Stimulated activated CD4-positive, alpha-beta T cell treated with anti-CD3 and anti-CD28 coated beads, Interleukin-1b, Interleukin-23, amount 100 ng/mL, for 4 hours (primary cell): ENCODE measurements around the gene SIAH3.

Experiments used
- DNase-seq, 2 donors: peaks; one replicate each; pipeline ENCODE4 v3.0.0-alpha.2; 2020; ENCODE audit warnings: low read depth in 2 of 2

SIAH3 gene

DNA sequence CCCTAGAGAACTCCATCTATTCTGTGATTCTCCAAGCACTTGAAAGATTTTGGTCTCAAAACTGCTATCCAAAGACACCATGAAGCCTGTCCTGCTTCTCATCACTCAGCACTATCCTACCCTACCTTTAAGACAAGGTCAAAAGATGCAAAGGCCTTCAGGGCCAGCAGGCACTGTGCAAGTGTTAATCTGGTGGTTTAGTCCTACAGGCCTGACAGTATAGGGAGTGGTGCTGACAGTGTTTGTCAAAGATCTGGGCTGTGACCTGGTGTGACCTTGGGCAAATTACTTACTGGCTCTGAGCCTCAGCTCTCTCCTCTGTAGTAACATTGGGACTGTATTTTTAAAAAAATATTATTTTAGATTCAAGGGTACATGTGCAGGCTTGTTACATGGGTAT is 28.0 kb downstream of the SIAH3 start:
- DNase-seq, result no peak

GRCh38 chr13:45821811-45822210 is 29.7 kb downstream of the SIAH3 start:
- DNase-seq, result no peak

DNA sequence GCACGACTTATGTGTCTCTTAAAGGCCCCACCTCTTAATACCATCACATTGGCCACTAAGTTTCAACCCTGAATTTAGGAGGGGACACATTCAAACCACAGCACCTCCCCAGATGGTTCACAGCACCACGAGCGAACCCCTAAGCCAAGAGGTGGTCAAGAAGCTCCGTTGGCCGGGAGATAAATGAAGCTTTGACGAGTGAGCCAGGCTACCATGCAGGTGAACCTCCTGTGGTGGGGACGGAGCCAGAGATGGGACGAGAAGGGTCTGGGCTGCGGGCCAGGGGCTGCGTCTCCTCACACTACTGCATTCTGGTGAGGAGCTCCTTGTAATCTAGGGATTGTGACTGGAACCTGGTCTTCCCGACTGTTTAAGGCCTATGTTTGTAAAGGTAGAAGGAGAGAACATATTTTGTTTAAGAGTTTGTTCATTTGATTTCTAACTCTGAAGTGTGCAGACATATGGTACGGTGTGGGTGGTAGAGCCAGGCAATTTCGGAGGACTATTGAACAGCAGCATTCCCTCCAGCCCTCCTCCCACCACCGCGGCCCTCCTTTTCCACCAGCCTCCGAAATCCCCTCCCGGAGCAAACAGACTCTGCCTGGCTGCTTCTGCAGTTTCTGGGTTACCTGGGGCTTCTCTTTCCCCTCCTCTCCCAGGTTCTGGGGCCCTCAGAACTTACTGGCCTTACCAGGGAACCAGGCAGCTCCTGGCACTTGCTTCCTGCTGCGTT is 31.3 kb downstream of the SIAH3 start:
- DNase-seq, result no peak

- DNase-seq, result no peak
Observed at GRCh38 chr13:45817833-45818232, 33.7 kb downstream of the SIAH3 start.

- DNase-seq, result no peak
Observed at GRCh38 chr13:45816427-45816826, 35.1 kb downstream of the SIAH3 start.

- no peak for DNase-seq
Observed at GRCh38 chr13:45812695-45813372, 38.7 kb downstream of the SIAH3 start.

DNA sequence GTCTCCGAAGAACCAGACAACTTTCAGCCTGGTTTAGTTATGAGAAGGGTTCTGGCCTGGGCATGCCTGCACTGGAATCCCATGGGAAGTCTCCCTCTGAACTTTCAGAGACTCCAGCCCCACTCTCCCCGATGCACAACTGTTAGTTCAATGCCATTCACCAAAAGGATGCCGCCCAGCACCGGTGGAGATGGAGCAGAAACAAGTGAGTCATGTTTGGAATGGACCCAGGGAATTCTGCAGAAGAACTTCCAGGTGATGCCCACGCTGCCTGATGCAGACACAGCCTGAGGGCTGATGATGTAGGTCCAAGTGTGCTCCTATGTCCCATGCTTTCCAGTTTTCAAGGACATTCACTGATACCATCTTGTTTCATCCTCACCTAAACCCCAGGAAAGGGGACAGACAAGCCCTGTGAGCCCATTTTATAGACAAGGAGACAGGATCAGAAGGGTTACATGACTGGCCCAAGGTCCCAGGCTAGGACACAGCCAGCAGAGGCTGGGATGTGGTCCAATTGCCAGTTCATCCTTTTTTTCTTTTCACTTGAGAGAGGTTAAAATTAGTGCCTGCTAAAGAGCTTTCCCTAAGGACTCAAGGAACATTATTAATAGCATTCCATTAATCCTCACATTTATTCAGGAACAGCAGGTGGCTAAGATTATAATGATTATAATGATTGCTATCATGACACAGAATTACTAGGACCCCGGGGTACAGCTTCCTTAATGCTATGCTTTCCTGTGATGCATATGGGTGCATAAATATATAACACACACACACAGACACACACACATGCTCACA is 39.5 kb downstream of the SIAH3 start:
- no peak for DNase-seq

DNA sequence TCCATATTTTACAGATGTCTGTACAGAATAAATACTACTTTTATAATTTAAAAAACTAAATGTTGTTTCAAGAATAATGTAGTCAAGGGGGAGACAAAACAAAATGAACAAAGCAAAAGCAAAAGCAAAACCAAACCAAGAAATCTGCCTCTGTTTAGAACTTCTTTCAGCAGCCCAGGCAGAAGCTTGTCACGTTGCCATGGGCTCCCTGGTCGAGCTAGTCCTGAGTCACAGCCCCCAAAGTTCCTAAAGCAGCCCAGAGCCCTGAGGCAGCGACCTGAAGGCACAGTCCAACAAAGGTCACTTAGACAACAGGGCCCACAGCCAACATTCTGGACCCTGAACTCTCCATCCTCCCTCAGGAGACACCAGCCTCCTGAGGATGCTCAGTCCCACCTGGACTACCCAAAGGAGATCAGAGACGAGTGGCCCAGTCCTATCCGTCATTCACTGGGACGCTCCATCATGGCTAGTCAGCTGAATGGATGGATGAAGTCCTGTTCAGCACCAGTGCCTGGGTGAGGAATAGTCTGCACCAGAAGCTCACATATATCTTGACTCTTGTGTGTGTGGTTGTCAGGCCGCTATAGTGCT is 41.7 kb downstream of the SIAH3 start:
- no peak for DNase-seq

DNA sequence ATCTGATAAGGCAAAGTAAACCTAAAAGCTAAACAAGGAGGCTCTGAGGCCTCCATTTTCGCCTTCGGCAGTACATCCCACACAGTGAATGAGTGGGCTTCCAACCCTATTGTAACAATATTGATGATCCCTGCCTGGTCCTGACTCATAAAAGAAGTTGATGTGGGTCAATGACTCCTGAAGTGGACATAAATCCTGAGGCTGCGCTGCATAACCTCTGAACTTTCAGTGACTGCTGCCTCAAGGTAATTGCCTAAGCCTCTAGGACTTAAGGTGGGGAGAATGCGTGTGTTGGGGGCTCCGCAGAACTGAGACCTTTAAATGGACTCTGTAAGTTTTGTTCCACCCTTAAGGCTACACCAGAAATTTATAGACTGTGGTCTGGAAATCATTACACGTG is 42.6 kb downstream of the SIAH3 start:
- DNase-seq, result no peak

DNA sequence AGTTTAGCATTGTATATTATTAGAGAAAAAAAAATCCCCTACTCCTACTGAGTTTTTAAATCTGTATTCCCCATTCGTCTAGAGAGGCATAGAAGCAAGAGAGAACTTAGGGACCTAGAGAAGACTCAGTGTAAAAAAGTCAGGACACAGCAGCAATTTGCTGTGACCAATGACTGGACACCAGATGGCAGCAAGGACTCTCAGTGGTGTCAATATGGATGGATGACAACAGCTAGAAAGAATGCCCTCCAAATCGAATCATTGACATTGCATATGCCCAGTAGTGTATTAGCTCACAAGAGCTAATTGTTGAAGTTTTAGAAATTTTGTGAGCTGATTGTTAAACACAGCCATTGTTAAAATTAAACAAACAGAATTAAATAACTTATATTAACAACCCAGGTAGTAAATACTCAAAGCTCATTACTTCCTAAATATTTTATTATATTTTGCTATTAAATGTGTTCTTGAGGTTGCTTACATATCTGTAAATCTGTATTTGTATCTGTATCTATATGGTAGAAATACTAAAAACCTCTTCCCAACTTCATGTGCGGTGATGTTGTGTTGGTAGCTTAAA is 43.9 kb downstream of the SIAH3 start:
- DNase-seq, result no peak

DNA sequence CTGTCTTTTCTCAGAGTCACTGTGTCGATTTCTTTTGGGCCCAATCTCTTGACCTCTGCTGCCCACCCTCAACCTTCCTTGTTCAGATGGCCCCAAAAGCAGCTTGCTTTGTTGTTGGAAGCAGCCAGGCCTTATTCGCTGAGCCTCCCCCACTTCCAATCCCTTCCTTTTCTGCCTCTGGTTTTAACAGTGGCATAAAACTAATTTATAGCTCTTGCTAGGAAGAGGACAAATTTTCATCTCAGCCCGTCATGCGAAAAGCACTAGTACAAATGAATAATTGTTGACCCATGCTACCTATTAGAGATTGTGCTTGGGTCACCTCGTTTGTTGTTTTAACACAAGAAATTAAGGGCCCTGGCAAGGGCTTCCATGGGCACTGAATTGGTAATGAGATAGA is 51.1 kb downstream of the SIAH3 start:
- no peak for DNase-seq

DNA sequence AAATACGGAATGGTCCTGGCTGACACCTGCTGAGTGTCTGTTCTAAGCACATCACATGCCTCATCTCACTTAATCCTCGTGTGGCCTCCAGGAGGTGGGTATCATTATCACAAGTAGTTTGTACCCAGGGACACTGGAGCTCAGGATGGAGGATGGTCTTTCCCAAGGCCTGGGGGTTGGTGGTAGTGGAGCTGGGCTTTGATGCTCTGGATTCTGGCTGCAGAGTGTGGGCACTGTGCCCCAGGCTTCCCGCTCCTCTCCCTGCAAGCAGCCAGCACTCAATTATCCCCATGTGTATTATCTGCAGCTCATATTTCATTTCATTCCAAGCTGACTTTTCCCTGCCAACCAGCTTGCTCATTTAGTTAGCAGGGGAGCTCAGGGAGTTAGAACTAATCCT is 52.1 kb downstream of the SIAH3 start:
- DNase-seq, result no peak

DNA sequence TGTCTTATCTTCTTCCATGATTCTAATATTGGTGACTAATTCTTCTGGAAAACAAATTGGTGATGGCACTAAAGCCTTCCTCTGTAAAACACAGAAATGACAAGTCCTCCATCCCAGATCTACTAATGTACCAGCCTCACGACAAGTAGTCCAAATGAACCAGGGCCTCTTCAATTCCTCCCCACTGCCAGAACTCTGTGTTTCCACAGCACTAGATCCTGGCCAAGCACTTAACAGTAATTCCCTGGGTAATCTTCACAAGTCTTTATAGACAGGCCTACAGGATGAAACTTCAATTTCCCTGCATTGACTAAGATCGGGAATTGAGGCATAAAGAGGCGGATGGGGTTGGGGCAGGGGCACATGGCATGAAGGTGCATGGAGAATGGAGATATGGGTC is 52.7 kb downstream of the SIAH3 start:
- DNase-seq, result no peak

- no peak for DNase-seq
Observed at GRCh38 chr13:45796426-45797235, 54.9 kb downstream of the SIAH3 start.

DNA sequence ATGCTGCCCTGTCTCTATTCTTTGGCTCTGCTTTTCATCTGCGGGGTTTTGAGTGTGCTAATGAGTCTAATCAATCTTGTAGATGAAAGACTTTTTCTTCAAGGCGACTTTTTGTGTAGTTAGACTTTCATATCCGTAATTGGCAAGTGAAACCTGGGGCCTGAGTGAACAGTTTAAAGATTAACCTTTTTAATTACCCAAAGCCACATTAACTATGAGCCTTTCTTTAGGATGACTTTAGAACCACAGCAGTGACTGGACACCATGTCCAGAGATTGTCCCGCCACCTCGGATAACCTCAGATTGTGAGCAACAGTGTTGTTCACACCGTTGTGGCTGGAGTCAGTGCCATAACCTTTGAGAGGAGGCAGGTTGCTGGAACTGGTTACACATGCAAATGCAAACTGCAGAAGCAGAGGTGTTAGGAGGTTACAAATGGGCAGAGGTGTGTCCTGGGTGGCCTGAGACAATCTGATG is 58.7 kb downstream of the SIAH3 start:
- no peak for DNase-seq

- no peak for DNase-seq
Observed at GRCh38 chr13:45788011-45788410, 63.5 kb downstream of the SIAH3 start.

DNA sequence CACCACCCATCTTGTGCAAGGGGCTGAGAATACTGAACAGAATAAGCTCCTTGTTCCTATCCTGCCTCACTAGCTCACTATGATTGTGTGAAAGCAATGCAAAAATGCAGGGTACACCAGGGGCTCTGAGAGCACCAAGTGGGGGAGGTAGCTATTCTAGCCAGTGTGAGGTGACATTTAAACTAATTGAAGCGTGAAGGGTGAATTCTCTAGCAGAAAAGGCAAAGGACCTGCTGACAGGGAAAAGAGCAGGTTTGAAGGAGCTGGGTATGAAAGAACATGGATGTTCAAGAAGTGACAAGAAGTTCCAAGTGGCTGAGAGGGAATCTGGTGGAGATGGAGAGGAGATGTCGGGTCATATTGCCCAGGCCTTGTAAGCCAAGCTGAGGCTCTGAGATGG is 64.2 kb downstream of the SIAH3 start:
- DNase-seq, result no peak

DNA sequence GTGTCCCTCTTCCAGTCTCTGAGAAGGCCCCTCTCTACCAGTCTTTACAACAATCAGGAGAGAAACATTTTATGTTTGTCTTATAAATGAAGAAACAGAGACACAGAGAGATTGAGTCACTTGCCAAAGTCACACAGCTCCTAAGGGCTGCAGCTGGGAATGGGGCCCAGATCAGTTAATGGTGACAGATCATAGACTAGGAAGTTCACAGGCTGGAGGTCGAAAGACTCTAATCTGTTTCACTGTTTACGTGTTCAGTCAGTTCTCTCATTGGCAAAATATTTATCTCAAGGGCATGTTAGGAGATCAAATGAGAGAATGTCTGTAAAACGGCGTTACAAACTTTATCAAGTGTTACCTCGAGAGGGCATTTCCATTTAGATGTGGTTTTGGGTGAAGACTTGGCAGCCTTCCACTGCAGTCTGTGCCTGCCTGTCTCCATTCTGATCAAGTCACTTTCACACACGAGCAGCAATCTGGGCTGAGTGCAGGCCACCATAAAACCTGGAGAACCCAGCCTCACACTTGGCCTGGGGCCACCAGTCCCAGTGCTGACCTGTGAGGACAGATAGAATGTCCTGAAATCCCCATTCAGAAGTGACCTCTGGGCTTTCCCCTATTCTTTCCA is 65.1 kb downstream of the SIAH3 start:
- no peak for DNase-seq

DNA sequence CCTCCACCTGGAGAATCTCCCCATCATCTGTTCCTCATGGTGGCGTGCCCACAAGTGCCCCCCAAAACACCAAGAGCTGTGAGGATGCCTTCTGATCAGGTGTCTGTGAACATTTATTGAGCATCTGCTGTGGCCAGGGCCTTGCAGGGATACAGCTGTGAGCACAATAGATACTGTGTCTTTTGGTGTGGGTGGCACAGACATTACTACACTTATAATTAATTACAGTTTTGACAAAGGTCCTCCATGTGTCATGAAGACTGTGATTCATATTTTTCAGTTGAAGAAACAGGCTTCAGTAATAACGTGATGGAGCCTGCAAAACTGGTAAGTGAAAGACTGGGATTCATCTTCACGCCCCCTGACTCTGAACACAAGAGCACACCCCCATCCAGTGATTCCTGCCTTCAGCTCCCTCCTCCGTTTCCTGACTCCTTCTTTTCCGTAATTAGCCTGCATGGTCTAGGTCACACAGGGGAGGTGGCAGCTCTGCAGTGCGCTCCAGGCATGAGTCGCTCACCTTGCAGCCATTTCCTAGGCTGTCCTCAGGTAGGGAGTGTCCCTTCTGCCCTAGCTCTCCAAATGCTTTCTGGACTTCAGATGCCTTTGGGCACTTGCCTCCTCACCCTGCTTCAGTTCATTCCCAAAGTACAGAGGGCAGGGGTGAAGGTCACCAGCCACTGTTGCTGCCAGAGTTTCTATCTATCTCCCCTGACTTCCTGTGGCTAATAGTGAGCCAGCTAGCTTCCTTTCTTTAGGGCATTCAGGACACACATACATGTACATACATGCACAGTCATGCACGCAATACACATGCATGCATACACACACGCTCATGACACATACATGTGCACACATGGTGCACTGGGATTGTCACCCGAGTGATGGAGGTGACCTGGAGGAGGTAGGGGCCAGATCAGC is 66.5 kb downstream of the SIAH3 start:
- no peak for DNase-seq
